Uterus (tissue), 4 donors: ENCODE results near the gene L3MBTL3. TPM values are rescaled to one million over a fixed set of nuclear protein-coding genes. Genes with fewer than 3 reads are reported as not detected.

ENCODE experiments used
- DNase-seq, 2 donors: peaks; one replicate each; pipeline ENCODE4 v3.0.0-alpha.2; 2019 to 2020
- H3K27ac ChIP-seq, 2 donors: fragments of 200-600 bp; sonication (generic); 1 replicate in 1 of 2; 2 replicates in 1 of 2; pipeline ENCODE4 v1.5.1; 2016 to 2018
- H3K27me3 ChIP-seq, 2 donors: fragments of 200-600 bp; sonication (generic); one replicate each; pipeline ENCODE4 v1.5.1; 2018 to 2019; ENCODE audit warnings: control low read depth in 1 of 2
- H3K36me3 ChIP-seq, 2 donors: fragments of 200-600 bp; sonication (generic); one replicate each; pipeline ENCODE4 v1.5.1; 2019; ENCODE audit warnings: control low read depth in 1 of 2
- H3K4me1 ChIP-seq, 2 donors: fragments of 200-600 bp; sonication (generic); one replicate each; pipeline ENCODE4 v1.5.1; 2018 to 2019; ENCODE audit warnings: control low read depth in 1 of 2
- H3K4me3 ChIP-seq, 2 donors: fragments of 200-600 bp; sonication (generic); 1 replicate in 1 of 2; 2 replicates in 1 of 2; pipeline ENCODE4 v1.5.1; 2018 to 2019; ENCODE audit warnings: mild to moderate bottlenecking in 1 of 2
- H3K9me3 ChIP-seq, 2 donors: fragments of 200-600 bp; sonication (generic); one replicate each; pipeline ENCODE4 v1.5.1; 2019; ENCODE audit warnings: control low read depth in 1 of 2
- POLR2A ChIP-seq, 2 donors: fragments of 450-650 bp; IDR thresholded peaks; one replicate each; pipeline ENCODE4 v1.6.1; 2016; ENCODE audit warnings: antibody characterized with exemption in 2 of 2, mild to moderate bottlenecking in 1 of 2, moderate library complexity in 1 of 2
- intact Hi-C: fragments of 100-400 bp; cut with DNase I; formaldehyde crosslinking; loops from one replicate; pipeline ENCODE4 v1.15.1; 2023; ENCODE audit warnings: low total_unique reads
- total RNA-seq, 4 donors: library from RNA; depleted of rRNA in 3 of 4; stranded (reverse); fragments of >200 nt in 3 of 4; gene quantifications; one replicate each; pipeline versions ENCODE4 v1.1.0 to v1.2.4, GENCODE V29; 2014 to 2023
- TF ChIP-seq, protein P1 (sequence below), 4 experiments: fragments of 200-600 bp in 2 of 4; fragments of 450-650 bp in 2 of 4; sonication (generic) in 2 of 4; IDR thresholded peaks; one replicate each; pipeline ENCODE4 v1.5.1; 2016 to 2019; ENCODE audit warnings: antibody characterized with exemption in 4 of 4, mild to moderate bottlenecking in 2 of 4, moderate library complexity in 1 of 4
- donor health status: DM: yes; HTN: yes; CAD: no.

Gene L3MBTL3
- total RNA-seq, 4 donors from 2014 or later, result 3.1 to 21.3 (median 16.1) TPM

DNA sequence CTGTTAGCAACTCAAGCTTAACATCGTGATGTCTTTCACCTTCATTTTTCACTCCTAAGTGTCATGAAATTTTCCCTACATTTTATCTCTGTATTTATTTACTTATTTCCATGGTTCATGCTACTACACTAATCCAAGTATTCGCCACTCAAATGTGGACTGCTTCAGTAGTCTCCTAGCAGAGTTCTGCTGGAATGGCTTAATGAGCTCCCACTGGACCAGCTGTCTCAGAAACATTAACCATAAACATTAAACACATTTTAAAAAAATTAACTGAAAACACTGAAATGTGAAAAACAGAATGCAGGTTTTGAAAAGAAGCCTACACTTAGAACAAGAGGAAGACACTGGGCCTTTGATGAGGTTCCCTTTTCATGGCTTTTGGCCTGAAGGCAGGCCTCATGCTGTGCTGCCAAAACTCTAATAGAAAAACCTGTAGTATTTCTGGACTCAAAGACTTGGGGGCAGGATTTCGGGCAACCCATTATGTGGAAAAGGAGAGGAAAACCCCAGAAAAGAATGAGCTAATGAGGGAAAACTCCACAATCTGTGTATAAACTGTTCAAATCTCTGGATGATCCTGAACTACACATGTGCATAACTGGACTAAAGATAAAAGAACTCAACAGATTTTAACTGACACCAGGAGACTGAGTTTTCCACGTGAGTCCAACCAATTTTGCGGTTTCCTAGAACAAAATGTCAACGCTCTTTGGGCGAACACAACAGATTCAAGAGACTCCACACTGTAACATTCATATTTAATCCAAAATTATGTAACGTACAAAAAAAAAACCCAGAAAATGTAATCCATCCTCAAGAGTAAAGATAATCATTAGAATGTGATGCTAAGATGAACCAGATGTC, 171.4 kb downstream of the L3MBTL3 start:
- no peaks in the 10 kb centered on the region for H3K36me3 ChIP-seq
- H3K9me3 ChIP-seq, result no peaks in the 10 kb centered on the region
- H3K4me3 ChIP-seq, result no peak overlapping the region
- no peak overlapping the region for H3K27ac ChIP-seq
- intact Hi-C loops, result no loop called here
- TF ChIP-seq, protein P1, sequence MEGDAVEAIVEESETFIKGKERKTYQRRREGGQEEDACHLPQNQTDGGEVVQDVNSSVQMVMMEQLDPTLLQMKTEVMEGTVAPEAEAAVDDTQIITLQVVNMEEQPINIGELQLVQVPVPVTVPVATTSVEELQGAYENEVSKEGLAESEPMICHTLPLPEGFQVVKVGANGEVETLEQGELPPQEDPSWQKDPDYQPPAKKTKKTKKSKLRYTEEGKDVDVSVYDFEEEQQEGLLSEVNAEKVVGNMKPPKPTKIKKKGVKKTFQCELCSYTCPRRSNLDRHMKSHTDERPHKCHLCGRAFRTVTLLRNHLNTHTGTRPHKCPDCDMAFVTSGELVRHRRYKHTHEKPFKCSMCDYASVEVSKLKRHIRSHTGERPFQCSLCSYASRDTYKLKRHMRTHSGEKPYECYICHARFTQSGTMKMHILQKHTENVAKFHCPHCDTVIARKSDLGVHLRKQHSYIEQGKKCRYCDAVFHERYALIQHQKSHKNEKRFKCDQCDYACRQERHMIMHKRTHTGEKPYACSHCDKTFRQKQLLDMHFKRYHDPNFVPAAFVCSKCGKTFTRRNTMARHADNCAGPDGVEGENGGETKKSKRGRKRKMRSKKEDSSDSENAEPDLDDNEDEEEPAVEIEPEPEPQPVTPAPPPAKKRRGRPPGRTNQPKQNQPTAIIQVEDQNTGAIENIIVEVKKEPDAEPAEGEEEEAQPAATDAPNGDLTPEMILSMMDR (IDR thresholded peaks at IDR 0.05), result no peak
- no peak for TF ChIP-seq POLR2A (IDR thresholded peaks at IDR 0.05)
- no peaks in the 10 kb centered on the region for H3K27me3 ChIP-seq
- no peak for DNase-seq
- H3K4me1 ChIP-seq, result no peaks in the 10 kb centered on the region

Other genes with a start within 250 kb of the L3MBTL3 start
- gene TMEM244, start 157.3 kb upstream of the L3MBTL3 start, total RNA-seq, result not detected
- gene SAMD3, start 204.4 kb downstream of the L3MBTL3 start, total RNA-seq, result 10 to 100 TPM in 1 of 4 donors, 1 to 10 TPM in 3; 4.1 to 10.0 (median 4.5) TPM